ENCODE measurements around the gene LEPR. TPM values are rescaled to one million over a fixed set of nuclear protein-coding genes. Genes with fewer than 3 reads are reported as not detected.

Gene LEPR
- total and polyA plus RNA-seq, 2 donors (not counting 3 experiments of a cell fraction or from before 2014, with no cell fraction given): 11.1 to 18.7 TPM

- FAIRE-seq (no peak), DNase-seq (ENCODE audit: low read depth, low spot score) (no peak)
- H3K79me2 ChIP-seq (ENCODE audit: control insufficient read depth, insufficient read depth, low read length): no peaks in the 10 kb centered on the region
- no peaks in the 10 kb centered on the region for H4K20me1 ChIP-seq (replicated peaks; ENCODE audit: control insufficient read depth, extremely low read depth, insufficient read depth, low read length)
- H3K9me1 ChIP-seq (replicated peaks; ENCODE audit: control insufficient read depth, extremely low read depth, insufficient read depth, low read length): no peaks in the 10 kb centered on the region
- H3K36me3 ChIP-seq (ENCODE audit: control insufficient read depth in 2 of 2, extremely low read depth in 1 of 2, insufficient read depth in 2 of 2, low read length in 2 of 2): no peaks in the 10 kb centered on the region
- no peak overlapping the region for H2AFZ ChIP-seq (ENCODE audit: low read depth, low read length)
- no peaks in the 10 kb centered on the region for H3K9me3 ChIP-seq (replicated peaks; ENCODE audit: control insufficient read depth, insufficient read depth, low read length)
- no TSS peak for BruUV-seq (replicated peaks)
- H3K9ac ChIP-seq (replicated peaks; ENCODE audit: extremely low read depth, insufficient read depth, low read length): no peak overlapping the region
- no peak overlapping the region for H3K4me3 ChIP-seq (replicated peaks in 1 of 3; ENCODE audit: insufficient read depth in 1 of 3, low read depth in 1 of 3, low read length in 3 of 3)
- ChIA-PET CTCF (no interaction called here), POLR2A (no interaction called here)
- no peaks in the 10 kb centered on the region for H3K27me3 ChIP-seq (ENCODE audit: control insufficient read depth in 2 of 2, insufficient read depth in 2 of 2, low read length in 2 of 2)
- no peak overlapping the region for H3K27ac ChIP-seq (ENCODE audit: insufficient read depth, low read depth, low read length)
- dilution Hi-C loops (cut with MboI; ENCODE audit: extremely low pct_ligation_motif_present, low sequenced_read_pairs): no loop called here
- no peak overlapping the region for H3K4me2 ChIP-seq (ENCODE audit: insufficient read depth, low read length)
- H3K4me1 ChIP-seq (ENCODE audit: control insufficient read depth, extremely low read depth, insufficient read depth, low read length): peaks cover 12% of the 10 kb centered on the region
- no peak for TF ChIP-seq MAX (IDR thresholded peaks at IDR 0.05; ENCODE audit: insufficient read depth, insufficient read length)
- intact Hi-C loops (cut with micrococcal nuclease): no loop called here
These were observed 24.4 kb upstream of the LEPR start for GRCh38 chr1:65395887-65396612.

GRCh38 chr1:65398083-65398482 lies 22.4 kb upstream of the LEPR start:
- ChIA-PET CTCF (interaction anchor here (1.2 kb wide), 1 partner anchor 289 kb away, joined by 4 read pairs; no protein-coding TSS in a partner anchor), POLR2A (no interaction called here)
- Histone ChIP-seq H3K79me2 (ENCODE audit: control insufficient read depth, insufficient read depth, low read length) (no peaks in the 10 kb centered on the region), H3K4me2 (ENCODE audit: insufficient read depth, low read length) (no peak overlapping the region), H3K27ac (ENCODE audit: insufficient read depth, low read depth, low read length) (no peak overlapping the region), H3K27me3 (ENCODE audit: control insufficient read depth in 2 of 2, insufficient read depth in 2 of 2, low read length in 2 of 2) (no peaks in the 10 kb centered on the region), H3K36me3 (ENCODE audit: control insufficient read depth in 2 of 2, extremely low read depth in 1 of 2, insufficient read depth in 2 of 2, low read length in 2 of 2) (peaks cover 0 to 2% of the 10 kb centered on the region in 2 experiments), H3K4me1 (ENCODE audit: control insufficient read depth, extremely low read depth, insufficient read depth, low read length) (peaks cover 8% of the 10 kb centered on the region), H4K20me1 (replicated peaks; ENCODE audit: control insufficient read depth, extremely low read depth, insufficient read depth, low read length) (no peaks in the 10 kb centered on the region), H3K9me3 (replicated peaks; ENCODE audit: control insufficient read depth, insufficient read depth, low read length) (no peaks in the 10 kb centered on the region), H3K4me3 (replicated peaks in 1 of 3; ENCODE audit: insufficient read depth in 1 of 3, low read depth in 1 of 3, low read length in 3 of 3) (no peak overlapping the region), H3K9me1 (replicated peaks; ENCODE audit: control insufficient read depth, extremely low read depth, insufficient read depth, low read length) (no peaks in the 10 kb centered on the region), H3K9ac (replicated peaks; ENCODE audit: extremely low read depth, insufficient read depth, low read length) (no peak overlapping the region), H2AFZ (ENCODE audit: low read depth, low read length) (no peak overlapping the region)
- DNase-seq (ENCODE audit: low read depth, low spot score): no peak
- no peak for TF ChIP-seq MYC (IDR thresholded peaks at IDR 0.05; ENCODE audit: low read depth, low read length)
- TF ChIP-seq POLR2AphosphoS5 (IDR thresholded peaks at IDR 0.05; ENCODE audit: insufficient read depth, low read depth, low read length): no peak
- TF ChIP-seq POLR2A (IDR thresholded peaks at IDR 0.05; ENCODE audit: low read depth, low read length): no peak
- BruUV-seq (replicated peaks): no TSS peak
- FAIRE-seq: no peak
- intact Hi-C loops (cut with micrococcal nuclease): no loop called here
- dilution Hi-C loops (cut with MboI; ENCODE audit: extremely low pct_ligation_motif_present, low sequenced_read_pairs): no loop called here
